Activated naive CD8-positive, alpha-beta T cell treated with anti-CD3 and anti-CD28 coated beads, Interleukin-2, amount 10 ng/mL, durations not matched to agents 7 days and 5 days (primary cell): ENCODE measurements around the gene NT5DC4. TPM values are rescaled to one million over a fixed set of nuclear protein-coding genes. Genes with fewer than 3 reads are reported as not detected.

Source experiments
- total RNA-seq, 2 experiments: library from RNA; stranded (reverse); gene quantifications; one replicate each; pipeline ENCODE4 v1.2.3, GENCODE V29; 2021

The NT5DC4 gene
- total RNA-seq, 2 experiments from 2014 or later, result not detected

Other genes with a start within 250 kb of the NT5DC4 start
- 10 to 100 TPM; 22.9 to 24.5 TPM for gene TTL, start 238.9 kb upstream of the NT5DC4 start, total RNA-seq
- gene POLR1B, start 178.6 kb upstream of the NT5DC4 start, total RNA-seq, result 10 to 100 TPM; 27.2 to 27.3 TPM
- 10 to 100 TPM; 32.1 to 35.2 TPM for gene CHCHD5, start 136.4 kb upstream of the NT5DC4 start, total RNA-seq
- 100 to 1,000 TPM; 105 to 113 TPM for gene SLC20A1, start 75.1 kb upstream of the NT5DC4 start, total RNA-seq
- 10 to 100 TPM; 38.9 to 40.3 TPM for gene CKAP2L, start 43.6 kb downstream of the NT5DC4 start, total RNA-seq
- not detected for gene IL1A, start 63.5 kb downstream of the NT5DC4 start, total RNA-seq
- under 1 TPM in 1 of 2 experiments, not detected in 1; 0.19 TPM for gene IL1B, start 115.8 kb downstream of the NT5DC4 start, total RNA-seq
- gene IL37, start 190.1 kb downstream of the NT5DC4 start, total RNA-seq, result not detected